Body of pancreas (tissue), 4 donors: ENCODE data around the gene PTGFRN. TPM values are rescaled to one million over a fixed set of nuclear protein-coding genes. Genes with fewer than 3 reads are reported as not detected.

ENCODE experiments used
- ATAC-seq: fragments of 150-250 bp; one replicate; pipeline ENCODE4 v1.9.1; 2016
- DNase-seq, 4 donors: peaks; one replicate each; pipeline ENCODE4 v3.0.0-alpha.2; 2019
- H3K27ac ChIP-seq, 4 donors: fragments of 200-600 bp; sonication (generic); 1 replicate in 3 of 4; 2 replicates in 1 of 4; pipeline versions ENCODE4 v1.5.1 to v1.6.1; 2016 to 2019; ENCODE audit warnings: mild to moderate bottlenecking in 1 of 4, mixed read lengths in 1 of 4, moderate library complexity in 1 of 4
- H3K27me3 ChIP-seq, 2 donors: fragments of 200-600 bp; sonication (generic); one replicate each; pipeline ENCODE4 v1.6.0; 2016; ENCODE audit warnings: mild to moderate bottlenecking in 1 of 2
- H3K36me3 ChIP-seq, 2 donors: fragments of 200-600 bp; sonication (generic); replicated peaks in 1 of 2; 2 replicates each; pipeline ENCODE4 v1.5.1; 2016; ENCODE audit warnings: low read depth in 2 of 2; ENCODE audit not compliant: insufficient read depth in 1 of 2
- H3K4me1 ChIP-seq: fragments of 200-600 bp; sonication (generic); one replicate; pipeline ENCODE4 v1.6.0; 2016
- H3K4me3 ChIP-seq, 2 donors: fragments of 200-600 bp; sonication (generic); 1 replicate in 1 of 2; 2 replicates in 1 of 2; pipeline ENCODE4 v1.5.1; 2016 to 2019
- H3K9me3 ChIP-seq, 3 donors: fragments of 200-600 bp; sonication (generic); 1 replicate in 2 of 3; 2 replicates in 1 of 3; pipeline ENCODE4 v1.5.1; 2016
- CTCF ChIP-seq, 7 experiments: fragments of 450-650 bp in 4 of 7; fragments of 200-600 bp in 3 of 7; sonication (generic) in 3 of 7; IDR thresholded peaks; one replicate each; pipeline ENCODE4 v1.5.1; 2016 to 2019; ENCODE audit warnings: antibody characterized with exemption in 7 of 7
- POLR2A ChIP-seq, 3 donors: fragments of 450-650 bp; IDR thresholded peaks; one replicate each; pipeline ENCODE4 v1.6.1; 2016; ENCODE audit warnings: antibody characterized with exemption in 3 of 3, mild to moderate bottlenecking in 2 of 3
- WGBS, 2 donors: methylation state at CpG; one replicate each; pipeline ENCODE4 v1.1.5; 2017; 5-methylcytosine and 5-hydroxymethylcytosine counted together
- intact Hi-C: fragments of 100-400 bp; cut with DNase I; formaldehyde crosslinking; loops from one replicate; pipeline ENCODE4 v1.15.1; 2023
- total RNA-seq, 2 donors: library from RNA; depleted of rRNA; stranded (reverse); fragments of >200 nt; gene quantifications; one replicate each; pipeline ENCODE4 v1.1.0, GENCODE V29; 2016

PTGFRN gene
- total RNA-seq, 2 donors from 2014 or later = 35.0 to 76.8 TPM

DNA sequence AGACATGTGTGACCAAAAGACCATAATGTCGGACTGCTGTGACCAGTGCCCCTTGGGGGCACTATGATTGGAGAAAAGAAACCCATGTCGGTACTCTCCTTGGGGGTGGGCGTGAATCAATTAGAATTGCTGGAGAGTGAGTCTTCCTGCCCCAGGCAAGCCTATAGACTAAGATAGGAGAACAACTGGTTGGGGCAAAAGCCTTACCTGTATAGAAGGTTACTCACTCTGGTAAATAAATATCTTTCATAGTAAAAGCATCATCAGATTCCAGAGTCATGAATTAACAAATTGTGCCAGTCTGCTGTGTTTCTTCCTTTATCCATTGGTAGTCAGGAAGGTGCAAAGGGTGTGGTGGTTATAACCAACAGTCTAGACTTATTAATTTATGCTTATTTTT, 2.9 kb upstream of the PTGFRN start:
- no peak for TF ChIP-seq POLR2A (IDR thresholded peaks at IDR 0.05)
- no peak for TF ChIP-seq CTCF (IDR thresholded peaks at IDR 0.05)

GRCh38 chr1:116907351-116907750, 2.4 kb upstream of the PTGFRN start:
- DNase-seq (no peak), ATAC-seq (no peak)
- Histone ChIP-seq H3K4me3 (no peak overlapping the region), H3K4me1 (peaks cover 22% of the 10 kb centered on the region), H3K36me3 (no peaks in the 10 kb centered on the region), H3K27me3 (no peaks in the 10 kb centered on the region), H3K27ac (no peak overlapping the region), H3K9me3 (no peaks in the 10 kb centered on the region)
- no peak for TF ChIP-seq CTCF (IDR thresholded peaks at IDR 0.05)
- no peak for TF ChIP-seq POLR2A (IDR thresholded peaks at IDR 0.05)
- intact Hi-C loops = no loop called here
- WGBS, 2 donors = 94 to 96% methylated on average over 3 of the region's 3 CpGs

More for the DNA sequence above, 2.9 kb upstream of the PTGFRN start:
- DNase-seq = no peak
- intact Hi-C loops = no loop called here
- no peak for ATAC-seq
- Histone ChIP-seq H3K4me3 (no peak overlapping the region), H3K27ac (peak overlapping the region in 1 of 4 donors; percentile 7), H3K9me3 (no peaks in the 10 kb centered on the region), H3K36me3 (no peaks in the 10 kb centered on the region), H3K27me3 (no peaks in the 10 kb centered on the region), H3K4me1 (peaks cover 16% of the 10 kb centered on the region)
- WGBS, 2 donors = 85 to 96% methylated on average over 3 of the region's 3 CpGs

GRCh38 chr1:116908266-116908665, 1.4 kb upstream of the PTGFRN start:
- no peak for DNase-seq
- peaks cover 31% of the 10 kb centered on the region for H3K4me1 ChIP-seq
- ATAC-seq = no peak
- no peak overlapping the region for H3K4me3 ChIP-seq
- intact Hi-C loops = no loop called here
- H3K27me3 ChIP-seq = no peaks in the 10 kb centered on the region
- H3K9me3 ChIP-seq = no peaks in the 10 kb centered on the region
- 95 to 97% methylated on average over 9 of the region's 9 CpGs for WGBS, 2 donors
- TF ChIP-seq POLR2A (IDR thresholded peaks at IDR 0.05) (no peak), CTCF (IDR thresholded peaks at IDR 0.05) (no peak)
- H3K27ac ChIP-seq = no peak overlapping the region
- no peaks in the 10 kb centered on the region for H3K36me3 ChIP-seq

DNA sequence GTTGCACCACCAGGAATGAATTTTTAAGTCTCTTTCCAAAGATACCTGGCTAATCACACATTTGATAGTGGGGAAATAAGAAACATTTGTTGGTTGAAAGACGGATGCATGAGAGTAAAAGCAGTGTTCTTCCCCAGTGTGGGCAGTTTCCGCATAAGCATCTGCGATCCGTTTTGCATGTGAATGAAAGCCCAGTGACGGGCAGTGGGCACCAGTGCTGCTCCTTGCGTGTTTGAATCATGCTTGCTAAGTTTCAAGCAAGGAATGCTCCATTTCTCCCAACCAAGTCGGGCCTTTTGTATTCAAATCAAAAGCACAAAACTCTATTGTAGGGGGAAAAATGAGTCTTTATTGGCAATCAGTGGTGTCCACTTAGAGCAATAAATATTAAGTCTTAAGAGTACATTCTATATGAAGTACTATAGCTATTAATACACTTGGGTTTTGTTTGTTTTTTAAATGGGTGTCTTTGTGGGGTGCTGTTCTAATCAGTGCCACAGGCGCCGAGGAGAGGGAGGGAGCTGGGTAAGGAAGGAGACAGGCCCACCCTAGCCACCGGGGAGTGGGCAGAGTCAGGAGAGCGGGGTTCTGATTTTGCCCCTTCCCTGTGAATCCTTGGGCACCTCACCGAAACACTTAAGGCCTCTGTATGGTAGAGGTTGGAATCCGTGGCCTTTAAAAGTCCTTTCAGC, 750 bp upstream of the PTGFRN start:
- Histone ChIP-seq H3K9me3 (no peaks in the 10 kb centered on the region), H3K27me3 (no peaks in the 10 kb centered on the region), H3K4me3 (no peak overlapping the region), H3K4me1 (peaks cover 34% of the 10 kb centered on the region), H3K27ac (peak overlapping the region in 3 of 4 donors; percentile 81 to 91 (median 89)), H3K36me3 (no peaks in the 10 kb centered on the region)
- TF ChIP-seq CTCF (IDR thresholded peaks at IDR 0.05) (no peak), POLR2A (IDR thresholded peaks at IDR 0.05) (no peak)
- WGBS, 2 donors = 81 to 85% methylated on average over 13 of the region's 13 CpGs
- ATAC-seq (no peak), DNase-seq (no peak)
- intact Hi-C loops = no loop called here
